ENCODE data around the gene GSTA2. TPM values are rescaled to one million over a fixed set of nuclear protein-coding genes. Genes with fewer than 3 reads are reported as not detected.

Gene GSTA2
- total RNA-seq, 1 experiment from 2014 or later: not detected

DNA sequence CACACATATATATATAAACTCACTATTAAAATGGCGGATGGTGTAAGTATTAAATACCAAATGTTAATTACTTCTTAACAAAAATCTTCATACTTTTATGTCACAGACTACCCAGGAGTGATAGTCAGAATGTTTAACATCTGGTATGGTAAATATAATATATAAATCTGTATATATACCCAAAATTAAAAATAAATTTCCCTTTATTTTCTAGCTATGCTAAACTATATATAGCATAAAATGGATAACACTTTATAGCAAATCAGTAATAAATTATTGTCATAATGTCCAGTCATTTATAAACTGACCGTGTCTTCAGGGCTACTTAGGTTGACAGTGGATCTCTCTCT lies 37.1 kb downstream of the GSTA2 start:
- intact Hi-C loops (cut with micrococcal nuclease; ENCODE audit: unreplicated experiment): no loop called here
- ChIA-PET CTCF (no interaction called here), POLR2A (no interaction called here)
- DNase-seq (ENCODE audit: low read depth, low spot score) (no peak), ATAC-seq (no peak)
- no peak for TF ChIP-seq SIN3A (IDR thresholded peaks at IDR 0.05; ENCODE audit: borderline replicate concordance, insufficient read depth, low read depth, low read length)
- TF ChIP-seq TCF7L2 (IDR thresholded peaks at IDR 0.05; ENCODE audit: low read depth, low read length): no peak
- TF ChIP-seq, protein P1, sequence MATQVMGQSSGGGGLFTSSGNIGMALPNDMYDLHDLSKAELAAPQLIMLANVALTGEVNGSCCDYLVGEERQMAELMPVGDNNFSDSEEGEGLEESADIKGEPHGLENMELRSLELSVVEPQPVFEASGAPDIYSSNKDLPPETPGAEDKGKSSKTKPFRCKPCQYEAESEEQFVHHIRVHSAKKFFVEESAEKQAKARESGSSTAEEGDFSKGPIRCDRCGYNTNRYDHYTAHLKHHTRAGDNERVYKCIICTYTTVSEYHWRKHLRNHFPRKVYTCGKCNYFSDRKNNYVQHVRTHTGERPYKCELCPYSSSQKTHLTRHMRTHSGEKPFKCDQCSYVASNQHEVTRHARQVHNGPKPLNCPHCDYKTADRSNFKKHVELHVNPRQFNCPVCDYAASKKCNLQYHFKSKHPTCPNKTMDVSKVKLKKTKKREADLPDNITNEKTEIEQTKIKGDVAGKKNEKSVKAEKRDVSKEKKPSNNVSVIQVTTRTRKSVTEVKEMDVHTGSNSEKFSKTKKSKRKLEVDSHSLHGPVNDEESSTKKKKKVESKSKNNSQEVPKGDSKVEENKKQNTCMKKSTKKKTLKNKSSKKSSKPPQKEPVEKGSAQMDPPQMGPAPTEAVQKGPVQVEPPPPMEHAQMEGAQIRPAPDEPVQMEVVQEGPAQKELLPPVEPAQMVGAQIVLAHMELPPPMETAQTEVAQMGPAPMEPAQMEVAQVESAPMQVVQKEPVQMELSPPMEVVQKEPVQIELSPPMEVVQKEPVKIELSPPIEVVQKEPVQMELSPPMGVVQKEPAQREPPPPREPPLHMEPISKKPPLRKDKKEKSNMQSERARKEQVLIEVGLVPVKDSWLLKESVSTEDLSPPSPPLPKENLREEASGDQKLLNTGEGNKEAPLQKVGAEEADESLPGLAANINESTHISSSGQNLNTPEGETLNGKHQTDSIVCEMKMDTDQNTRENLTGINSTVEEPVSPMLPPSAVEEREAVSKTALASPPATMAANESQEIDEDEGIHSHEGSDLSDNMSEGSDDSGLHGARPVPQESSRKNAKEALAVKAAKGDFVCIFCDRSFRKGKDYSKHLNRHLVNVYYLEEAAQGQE (IDR thresholded peaks at IDR 0.05; ENCODE audit: insufficient read depth in 1 of 2, low read depth in 2 of 2, low read length in 1 of 2): no peak
- in situ Hi-C loops (cut with HindIII; ENCODE audit: low pct_unique_long_range_greater_than_20kb, low sequenced_read_pairs): no loop called here
- Histone ChIP-seq H3K9me3 (ENCODE audit: control insufficient read depth, insufficient read depth, low read depth, low read length) (no peaks in the 10 kb centered on the region), H3K4me1 (ENCODE audit: control insufficient read depth, insufficient read depth, low read length) (no peaks in the 10 kb centered on the region), H3K4me3 (ENCODE audit: low read depth in 2 of 2, low read length in 2 of 2) (no peak overlapping the region), H3K36me3 (ENCODE audit: control insufficient read depth, insufficient read depth, low read length) (no peaks in the 10 kb centered on the region), H3K27ac (ENCODE audit: low read length) (no peak overlapping the region), H3K27me3 (ENCODE audit: control insufficient read depth, insufficient read depth, low read length) (no peaks in the 10 kb centered on the region)
- BruUV-seq (replicated peaks): no TSS peak

DNA sequence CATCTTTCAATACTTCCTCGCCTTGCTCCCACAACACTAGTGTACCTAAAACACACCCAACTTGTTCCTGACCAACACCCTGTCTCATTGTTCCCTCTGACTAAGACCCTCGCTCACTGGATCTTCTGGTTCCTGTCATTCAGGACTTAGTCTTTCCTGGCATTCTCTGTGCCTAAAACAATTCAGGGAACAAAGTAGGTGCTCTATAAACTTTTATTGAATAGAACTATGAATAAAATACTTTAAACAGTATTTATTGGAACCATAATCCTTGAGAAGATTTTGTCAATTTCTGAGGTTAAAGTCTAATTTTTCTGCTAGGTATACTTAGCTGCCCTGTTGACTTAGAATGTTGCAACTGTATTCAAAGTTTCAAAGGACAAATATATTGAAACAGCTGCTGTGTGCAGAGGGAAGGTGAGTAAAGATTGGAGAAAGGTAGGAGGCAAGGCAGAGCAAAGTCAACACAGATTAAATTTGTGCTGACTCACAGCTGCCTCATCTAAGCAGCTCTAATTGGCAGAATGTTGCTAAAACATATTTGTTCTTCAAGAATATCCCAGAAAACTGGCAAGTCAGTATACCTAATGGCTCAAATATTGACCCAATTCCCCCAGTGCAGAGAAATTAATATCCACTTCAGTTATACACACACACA lies 37.6 kb downstream of the GSTA2 start:
- H3K27me3 ChIP-seq (ENCODE audit: control insufficient read depth, insufficient read depth, low read length): no peaks in the 10 kb centered on the region
- in situ Hi-C loops (cut with HindIII; ENCODE audit: low pct_unique_long_range_greater_than_20kb, low sequenced_read_pairs): no loop called here
- no peak overlapping the region for H3K27ac ChIP-seq (ENCODE audit: low read length)
- intact Hi-C loops (cut with micrococcal nuclease; ENCODE audit: unreplicated experiment): no loop called here
- ChIA-PET POLR2A (no interaction called here), CTCF (no interaction called here)
- no peaks in the 10 kb centered on the region for H3K36me3 ChIP-seq (ENCODE audit: control insufficient read depth, insufficient read depth, low read length)
- H3K4me3 ChIP-seq (ENCODE audit: low read depth in 2 of 2, low read length in 2 of 2): no peak overlapping the region
- no peaks in the 10 kb centered on the region for H3K4me1 ChIP-seq (ENCODE audit: control insufficient read depth, insufficient read depth, low read length)
- BruUV-seq (replicated peaks): no TSS peak
- DNase-seq (ENCODE audit: low read depth, low spot score) (no peak), ATAC-seq (0 out of 2 replicates have a peak, but pooled peaks have one; percentile 27)
- TF ChIP-seq, protein P2, sequence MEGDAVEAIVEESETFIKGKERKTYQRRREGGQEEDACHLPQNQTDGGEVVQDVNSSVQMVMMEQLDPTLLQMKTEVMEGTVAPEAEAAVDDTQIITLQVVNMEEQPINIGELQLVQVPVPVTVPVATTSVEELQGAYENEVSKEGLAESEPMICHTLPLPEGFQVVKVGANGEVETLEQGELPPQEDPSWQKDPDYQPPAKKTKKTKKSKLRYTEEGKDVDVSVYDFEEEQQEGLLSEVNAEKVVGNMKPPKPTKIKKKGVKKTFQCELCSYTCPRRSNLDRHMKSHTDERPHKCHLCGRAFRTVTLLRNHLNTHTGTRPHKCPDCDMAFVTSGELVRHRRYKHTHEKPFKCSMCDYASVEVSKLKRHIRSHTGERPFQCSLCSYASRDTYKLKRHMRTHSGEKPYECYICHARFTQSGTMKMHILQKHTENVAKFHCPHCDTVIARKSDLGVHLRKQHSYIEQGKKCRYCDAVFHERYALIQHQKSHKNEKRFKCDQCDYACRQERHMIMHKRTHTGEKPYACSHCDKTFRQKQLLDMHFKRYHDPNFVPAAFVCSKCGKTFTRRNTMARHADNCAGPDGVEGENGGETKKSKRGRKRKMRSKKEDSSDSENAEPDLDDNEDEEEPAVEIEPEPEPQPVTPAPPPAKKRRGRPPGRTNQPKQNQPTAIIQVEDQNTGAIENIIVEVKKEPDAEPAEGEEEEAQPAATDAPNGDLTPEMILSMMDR (IDR thresholded peaks at IDR 0.05): no peak
- TF ChIP-seq POLR2AphosphoS5 (IDR thresholded peaks at IDR 0.05; ENCODE audit: low read depth, low read length) (no peak), TCF7L2 (IDR thresholded peaks at IDR 0.05; ENCODE audit: low read depth, low read length) (no peak), SIN3A (IDR thresholded peaks at IDR 0.05; ENCODE audit: borderline replicate concordance, insufficient read depth, low read depth, low read length) (no peak)
- TF ChIP-seq, protein P1 (IDR thresholded peaks at IDR 0.05; ENCODE audit: insufficient read depth in 1 of 2, low read depth in 2 of 2, low read length in 1 of 2): no peak
- H3K9me3 ChIP-seq (ENCODE audit: control insufficient read depth, insufficient read depth, low read depth, low read length): no peaks in the 10 kb centered on the region
